Measurements from ENCODE around the gene DGKE. TPM values are rescaled to one million over a fixed set of nuclear protein-coding genes. Genes with fewer than 3 reads are reported as not detected.

DGKE gene
- total and polyA plus RNA-seq, 2 of the 8 experiments (the other 6 are each of a cell fraction or from before 2014, with no cell fraction given) = 1.7 to 7.4 TPM

DNA sequence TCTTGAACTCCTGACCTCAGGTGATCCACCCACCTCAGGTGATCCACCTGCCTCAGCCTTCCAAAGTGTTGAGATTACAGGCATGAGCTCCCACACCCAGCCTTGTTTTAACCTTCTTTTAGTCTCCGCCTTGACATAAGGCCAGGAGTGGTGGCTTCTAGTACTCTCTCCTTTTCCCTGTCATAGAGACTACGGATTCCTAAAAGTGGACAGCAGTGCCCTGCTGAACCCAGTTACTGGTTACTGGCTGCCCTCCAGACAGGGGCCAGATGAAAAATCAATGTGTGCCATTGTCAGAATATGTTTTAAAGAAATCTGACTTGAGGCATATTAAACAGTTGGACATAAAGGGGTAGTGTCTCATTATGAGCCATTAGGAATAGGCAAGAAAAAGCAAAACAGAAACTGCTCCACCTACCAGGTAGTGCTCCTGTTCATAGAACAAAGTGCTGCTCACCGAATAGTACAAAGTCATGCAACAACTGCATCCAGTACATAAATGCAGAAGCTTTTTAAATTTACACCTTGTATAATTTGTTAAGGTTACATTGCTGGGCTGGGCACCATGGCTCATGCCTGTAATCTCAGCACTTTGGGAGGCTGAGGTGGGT, 47.8 kb downstream of the DGKE start (continued):
- TF ChIP-seq RBBP5 (IDR thresholded peaks at IDR 0.05; ENCODE audit: borderline replicate concordance, low read depth, low read length) (no peak), GABPA (IDR thresholded peaks at IDR 0.05; ENCODE audit: borderline replicate concordance, insufficient read depth, low read length) (no peak), POLR2AphosphoS5 (IDR thresholded peaks at IDR 0.05; ENCODE audit: low read depth, low read length) (no peak), MAFK (IDR thresholded peaks at IDR 0.05; ENCODE audit: low read depth, low read length) (no peak), SIRT6 (IDR thresholded peaks at IDR 0.05; ENCODE audit: low read length) (no peak), HDAC6 (IDR thresholded peaks at IDR 0.05; ENCODE audit: low read depth, low read length) (no peak), GTF2F1 (IDR thresholded peaks at IDR 0.05; ENCODE audit: borderline replicate concordance, low read depth, low read length) (no peak), RNF2 (IDR thresholded peaks at IDR 0.05; ENCODE audit: borderline replicate concordance, low read depth, low read length, missing control alignments, poor library complexity, severe bottlenecking) (no peak), TBP (IDR thresholded peaks at IDR 0.05; ENCODE audit: low read depth, low read length) (no peak)
